GM21529 (cell line): ENCODE results near the gene NEDD9.
A peak's percentile ranks its signal among the peaks of the same experiment; 100 is the strongest.

Experiments used
- ATAC-seq: cut with Tn5 transposase; IDR thresholded peaks from one replicate; pipeline ENCODE4 v1.9.1; 2021; ENCODE audit not compliant: unreplicated experiment

Gene NEDD9

DNA sequence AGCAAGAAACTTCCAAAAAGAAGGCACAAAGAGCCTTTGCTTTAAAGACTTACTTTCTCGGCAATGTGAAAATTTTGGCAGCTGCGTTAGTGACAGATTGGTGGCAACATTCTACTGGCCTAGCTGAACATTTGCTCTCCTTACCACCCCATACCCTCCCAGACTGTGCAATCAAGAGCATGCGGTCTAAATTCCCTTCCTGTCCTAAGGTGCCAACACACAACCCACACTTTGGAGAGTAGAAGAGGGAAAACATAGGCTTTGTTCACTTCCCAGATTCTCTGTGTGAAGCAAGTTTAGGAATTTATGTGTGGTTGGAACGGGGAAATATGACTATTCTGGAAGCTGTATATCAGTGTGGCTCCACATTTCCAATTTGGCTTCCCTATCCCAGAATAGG is 29.8 kb upstream of the NEDD9 start:
- no peak for ATAC-seq

DNA sequence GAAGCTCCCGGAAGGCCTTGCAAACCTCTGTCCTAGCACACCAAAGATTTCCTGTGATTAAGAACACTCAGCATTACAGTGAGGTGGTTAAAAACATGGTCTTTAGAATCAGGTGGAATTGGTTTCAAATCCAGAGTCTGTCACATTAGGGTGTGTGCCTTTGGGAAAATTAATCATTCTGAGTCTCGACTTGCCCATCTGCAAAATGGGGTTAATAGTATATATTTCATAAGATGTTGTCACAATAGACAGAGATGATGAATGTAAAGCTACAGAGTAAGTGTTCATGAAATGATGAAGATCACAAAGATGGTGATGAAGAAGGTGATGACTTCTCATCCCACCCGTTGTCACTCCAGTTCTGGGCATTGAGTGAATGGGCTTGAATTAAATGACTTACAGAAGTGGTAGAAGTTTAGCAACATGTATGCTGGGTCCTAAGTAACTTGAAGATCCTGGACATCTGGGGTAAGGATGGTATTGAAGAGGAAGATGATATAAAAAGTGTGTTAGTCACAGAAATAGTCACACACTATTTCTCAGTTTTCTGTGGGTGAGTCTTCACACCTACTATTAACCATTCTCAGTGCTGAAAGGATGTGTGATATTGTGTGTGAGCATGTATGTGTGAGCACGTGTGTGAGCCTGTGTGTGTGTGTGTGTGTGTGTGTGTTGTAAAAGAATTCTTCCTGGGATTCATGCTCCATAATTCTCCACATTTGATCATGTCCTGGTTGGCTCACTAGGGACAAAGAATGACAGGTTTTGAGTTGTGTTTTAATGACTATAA is 28.0 kb upstream of the NEDD9 start:
- ATAC-seq = no peak

DNA sequence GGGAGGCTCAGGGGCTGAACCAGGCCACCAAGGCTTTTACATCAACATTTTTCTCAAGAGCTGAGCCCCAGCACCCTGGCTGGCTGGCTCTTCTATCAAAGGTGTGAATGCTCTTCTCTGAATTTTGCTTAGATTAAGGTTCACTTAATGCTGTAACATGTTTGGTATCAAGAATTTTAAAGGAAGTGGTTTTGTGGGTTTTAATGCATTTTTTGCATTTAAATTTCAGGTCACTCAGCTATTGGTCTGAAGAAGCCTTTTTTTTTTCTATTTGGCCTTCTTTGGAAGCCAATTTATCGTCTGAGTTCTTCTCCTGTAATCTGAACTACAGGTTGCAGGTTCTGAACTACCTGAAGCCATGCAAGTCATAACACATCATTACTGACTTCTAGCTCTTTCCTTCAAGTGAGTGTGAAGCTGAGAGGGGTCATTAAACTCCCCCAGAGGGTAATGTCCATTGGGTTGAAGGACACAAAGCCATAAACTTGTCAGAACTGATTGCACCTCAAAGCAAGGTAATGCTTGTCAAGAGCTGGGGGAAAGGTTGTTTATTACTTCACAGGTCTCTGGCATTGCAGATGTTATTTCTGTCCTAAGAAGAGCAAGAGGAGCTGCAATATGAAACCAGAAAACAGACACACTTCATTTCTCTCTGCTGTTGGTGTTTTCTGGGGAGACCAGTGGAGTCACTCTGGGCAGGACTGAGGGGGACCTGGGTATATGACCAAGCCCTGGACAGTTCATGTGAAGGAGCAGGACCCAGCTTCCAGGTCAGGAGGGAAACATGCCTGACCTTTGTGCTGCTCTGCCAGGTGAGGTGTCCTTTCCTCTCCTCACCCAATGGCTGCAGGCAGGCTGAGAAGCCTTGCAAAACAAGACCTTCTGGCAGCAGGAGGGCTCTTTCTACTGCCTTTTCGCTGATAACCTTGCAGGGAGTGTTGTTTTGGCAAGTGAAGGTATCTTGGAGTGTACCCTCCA is 26.1 kb upstream of the NEDD9 start:
- peak; percentile 77 for ATAC-seq

DNA sequence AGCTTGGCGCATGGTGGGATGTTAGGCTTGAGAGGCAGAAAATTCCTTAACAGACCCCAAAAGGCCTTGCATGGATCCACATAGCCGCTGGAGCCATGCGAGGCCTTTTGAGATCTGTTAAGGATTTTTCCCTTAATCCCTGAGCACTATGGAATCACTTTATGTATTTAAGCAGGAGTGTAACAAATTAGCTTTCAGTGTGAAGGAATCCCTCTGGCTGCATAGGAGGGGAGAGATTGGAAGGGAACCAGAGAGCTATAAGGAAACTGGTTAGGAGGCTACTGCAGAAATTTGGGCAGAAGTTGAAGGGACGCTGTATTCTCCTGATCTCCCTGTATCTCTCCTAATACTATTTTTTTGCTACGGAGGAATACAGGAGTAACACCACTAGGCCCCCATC is 23.1 kb upstream of the NEDD9 start:
- ATAC-seq = no peak

DNA sequence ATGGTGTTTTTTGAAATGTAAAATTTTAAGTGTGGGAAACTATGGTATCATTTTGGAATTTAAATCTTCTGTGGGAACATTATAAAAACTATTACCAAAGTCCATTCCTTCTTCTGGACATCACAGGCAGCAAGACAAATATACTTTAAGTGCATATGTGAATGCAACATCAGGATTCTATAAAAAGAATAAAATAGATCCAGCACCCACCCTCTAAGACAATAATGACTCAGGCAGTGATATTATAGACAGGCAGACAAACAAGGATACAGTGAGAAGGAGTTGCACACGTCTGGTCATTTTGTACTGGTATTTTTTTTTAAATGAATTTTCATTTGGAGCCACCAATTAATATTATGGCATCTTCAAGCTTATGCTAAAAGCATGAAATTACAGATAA is 21.1 kb upstream of the NEDD9 start:
- ATAC-seq = no peak

DNA sequence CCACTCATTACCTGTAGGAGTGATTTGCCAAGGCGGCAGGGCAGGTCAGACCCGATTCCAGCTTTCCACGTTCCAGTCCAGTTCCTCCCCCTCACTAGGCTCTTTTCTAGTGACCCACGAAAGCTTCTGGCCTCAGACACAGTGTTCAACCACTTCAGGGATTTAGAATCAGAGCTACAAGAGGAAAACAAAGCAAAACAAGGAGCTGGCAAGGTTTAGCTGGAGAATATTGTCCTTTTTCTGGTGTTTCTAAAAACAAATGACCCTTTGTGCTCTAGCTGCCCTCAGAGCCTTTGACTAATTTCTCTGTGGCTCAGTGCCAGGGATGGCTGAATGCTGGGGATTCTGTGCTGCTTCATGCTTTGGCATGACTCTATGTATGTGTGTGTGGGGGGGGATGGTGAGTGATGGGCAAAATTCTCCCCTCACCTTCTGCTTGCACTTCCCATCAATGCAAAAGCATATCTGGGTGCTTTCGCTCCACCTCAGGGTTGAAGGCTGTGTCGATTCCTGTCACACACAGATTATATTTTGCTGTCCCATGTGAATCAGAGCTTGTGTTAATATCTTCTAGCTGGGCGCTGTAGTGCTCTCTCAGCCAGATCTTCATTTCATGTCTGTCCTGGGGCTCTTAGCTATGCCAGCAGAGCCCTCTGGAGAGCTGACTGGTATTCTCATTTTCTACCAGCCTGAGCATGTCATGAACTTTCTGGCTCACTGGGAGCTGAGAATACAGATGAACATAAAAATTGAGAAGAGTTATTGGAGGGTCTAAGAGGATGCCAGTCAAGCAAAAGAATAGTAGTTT is 19.3 kb upstream of the NEDD9 start:
- no peak for ATAC-seq

DNA sequence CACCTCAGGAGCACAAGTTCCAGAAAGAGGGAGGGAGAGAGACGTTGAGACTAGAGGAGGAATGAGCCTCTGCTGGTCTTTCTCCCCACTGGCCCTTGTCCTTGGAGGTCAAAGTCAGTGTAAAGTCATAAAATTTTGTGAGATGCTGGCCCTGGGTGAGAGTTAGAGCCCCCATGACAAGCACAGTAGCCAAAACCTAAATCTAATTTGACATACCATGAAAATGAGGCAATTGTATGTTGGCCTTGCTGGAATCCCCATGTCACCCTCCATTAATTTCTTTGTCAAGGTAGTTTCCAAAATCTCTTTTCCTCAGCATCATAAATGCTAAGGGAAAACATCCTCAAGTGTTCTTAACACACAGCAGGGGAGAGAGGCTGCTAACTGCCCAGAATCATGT is 17.6 kb upstream of the NEDD9 start:
- no peak for ATAC-seq

DNA sequence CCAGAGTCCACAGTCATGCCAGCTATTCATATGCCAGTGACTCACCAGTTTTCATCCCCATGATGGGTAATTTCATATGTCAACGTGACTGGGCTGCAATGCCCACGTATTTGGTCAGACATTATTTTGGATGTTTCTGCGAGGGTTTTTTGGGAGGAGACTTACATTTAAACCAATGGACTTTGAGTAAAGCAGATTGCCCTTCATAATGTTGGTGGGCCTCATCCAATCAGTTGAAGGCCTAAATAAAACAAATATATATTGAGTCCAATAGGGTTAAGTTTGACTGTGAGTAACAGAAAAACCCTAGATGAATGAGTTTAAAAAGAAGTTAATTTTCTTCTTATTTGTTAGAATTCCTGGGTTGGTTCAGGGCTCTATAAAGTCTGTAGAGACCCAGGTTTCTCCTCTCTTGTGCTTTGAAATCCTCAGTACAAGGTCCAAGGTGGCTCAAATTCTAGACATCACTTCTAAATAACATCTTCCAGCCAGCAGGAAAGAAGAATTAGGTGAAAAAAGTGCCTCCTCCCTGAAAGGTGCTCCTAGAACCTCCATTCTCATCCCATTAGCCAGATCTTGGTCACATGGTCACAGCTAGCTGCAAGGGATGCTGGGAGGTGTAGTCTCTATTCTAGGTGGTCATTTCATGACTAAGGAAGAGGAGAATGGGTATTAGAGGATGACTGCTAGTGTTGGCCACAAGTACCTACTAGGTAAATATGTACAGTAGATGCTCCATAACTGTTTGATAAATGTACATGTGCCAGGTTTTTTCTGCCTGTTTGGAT is 16.7 kb upstream of the NEDD9 start:
- no peak for ATAC-seq

DNA sequence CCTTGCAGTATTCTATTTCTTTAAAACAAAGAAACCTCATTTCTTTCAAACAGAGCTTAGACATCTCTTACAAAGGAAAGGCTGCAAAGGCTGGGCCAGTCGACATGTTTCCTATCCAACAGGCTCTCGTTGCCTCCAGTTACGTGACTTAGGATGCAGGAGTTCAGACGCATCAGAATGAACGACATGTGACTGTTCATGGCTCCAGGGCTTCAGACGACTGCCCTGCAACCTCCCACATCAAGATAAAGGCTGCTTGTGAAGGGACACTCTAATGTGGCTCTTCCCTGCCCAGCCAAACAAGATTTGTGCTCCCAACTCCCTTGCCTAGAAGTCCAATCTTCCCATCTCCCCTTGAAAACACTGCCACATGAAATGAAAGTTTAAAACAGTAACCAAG is 14.3 kb upstream of the NEDD9 start:
- no peak for ATAC-seq

DNA sequence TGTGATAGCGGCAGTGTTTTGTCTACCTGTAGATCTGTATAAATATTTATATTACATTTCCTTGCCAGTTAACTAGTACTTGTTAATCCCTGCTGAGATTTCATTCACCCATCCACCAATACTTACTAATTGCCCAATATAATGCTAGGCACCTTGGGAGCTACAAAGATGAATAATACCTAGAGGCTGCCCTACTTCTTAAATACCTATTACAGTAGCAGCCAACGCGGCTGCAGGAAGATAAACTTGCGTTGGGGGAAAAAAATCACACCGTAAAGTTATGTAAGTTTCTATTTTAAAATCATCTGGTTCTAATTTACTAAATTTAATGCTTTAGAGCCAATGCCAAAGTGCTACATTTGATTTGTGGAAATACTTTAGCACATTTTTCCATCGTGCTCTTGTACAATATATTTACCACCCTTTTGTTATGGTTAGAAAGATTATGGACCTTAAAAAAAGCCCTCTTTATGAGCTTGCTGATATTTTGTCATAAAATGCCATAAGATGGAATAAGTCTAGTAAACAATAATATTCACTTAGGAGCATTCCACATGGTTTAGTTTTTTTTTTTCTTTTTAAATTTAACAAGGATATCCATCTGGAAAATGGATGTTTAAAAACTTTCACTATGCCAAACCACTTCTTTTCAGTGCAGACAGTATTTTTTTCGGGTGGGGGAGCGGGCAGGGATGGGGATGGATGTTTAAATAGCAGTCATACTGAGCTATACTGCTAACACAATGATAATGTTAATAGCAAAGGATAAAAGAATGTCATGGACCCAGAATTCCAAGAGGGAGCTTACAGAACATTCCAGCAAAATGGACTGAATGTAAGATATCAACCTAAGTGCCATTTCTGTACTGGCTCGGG is 13.2 kb upstream of the NEDD9 start:
- ATAC-seq = no peak

DNA sequence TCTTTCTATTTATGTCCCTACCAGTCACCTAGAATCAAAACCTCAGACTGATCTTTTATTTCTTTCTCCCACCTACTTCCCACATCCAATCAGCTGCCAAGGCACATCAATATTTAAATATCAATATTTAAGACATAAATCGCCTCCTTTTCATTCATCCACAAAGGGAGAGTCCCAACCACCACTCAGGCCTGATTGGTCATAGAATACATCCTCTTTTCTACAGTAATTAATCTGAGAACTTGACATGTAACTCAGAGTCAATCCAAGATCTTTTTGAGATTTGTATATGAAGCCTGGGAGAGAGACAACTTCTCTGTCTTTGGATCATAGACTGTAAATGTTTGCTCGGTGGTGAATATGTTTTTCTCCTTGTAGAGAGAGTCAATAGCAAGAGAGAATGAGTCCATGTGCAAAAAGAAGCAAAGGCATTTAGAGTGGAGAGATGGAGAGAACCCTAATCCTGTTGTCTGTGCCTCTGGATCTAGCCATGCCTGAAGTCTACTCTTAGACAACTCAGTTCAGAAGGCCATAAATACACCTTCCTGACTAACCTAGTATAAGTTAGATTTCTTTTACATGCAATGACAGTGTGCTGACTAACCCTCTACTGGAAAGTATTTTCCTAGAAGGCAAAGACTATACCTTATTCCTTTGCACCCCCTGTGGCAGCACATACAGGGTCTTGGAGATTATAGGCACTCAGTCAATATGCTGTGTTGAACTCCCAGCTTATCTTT is 12.1 kb upstream of the NEDD9 start:
- ATAC-seq = no peak

DNA sequence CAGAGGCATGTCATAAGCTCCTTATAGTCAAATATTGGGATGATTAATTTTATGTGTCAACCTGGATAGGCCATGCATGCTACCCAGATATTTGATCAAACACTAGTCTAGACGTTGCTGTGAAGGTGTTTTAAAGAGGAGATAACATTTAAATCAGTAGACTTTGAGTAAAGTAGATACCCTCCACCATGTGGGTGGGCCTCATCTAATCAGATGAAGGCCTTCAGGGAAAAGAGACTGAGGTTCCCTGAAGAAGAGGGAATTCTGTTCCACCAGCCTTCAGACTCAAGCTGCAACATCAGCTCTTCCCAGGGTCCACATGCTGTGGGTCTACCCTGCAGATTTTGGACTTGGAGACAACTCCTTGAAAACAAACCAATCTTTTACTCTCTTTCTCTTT is 11.4 kb upstream of the NEDD9 start:
- ATAC-seq = no peak

DNA sequence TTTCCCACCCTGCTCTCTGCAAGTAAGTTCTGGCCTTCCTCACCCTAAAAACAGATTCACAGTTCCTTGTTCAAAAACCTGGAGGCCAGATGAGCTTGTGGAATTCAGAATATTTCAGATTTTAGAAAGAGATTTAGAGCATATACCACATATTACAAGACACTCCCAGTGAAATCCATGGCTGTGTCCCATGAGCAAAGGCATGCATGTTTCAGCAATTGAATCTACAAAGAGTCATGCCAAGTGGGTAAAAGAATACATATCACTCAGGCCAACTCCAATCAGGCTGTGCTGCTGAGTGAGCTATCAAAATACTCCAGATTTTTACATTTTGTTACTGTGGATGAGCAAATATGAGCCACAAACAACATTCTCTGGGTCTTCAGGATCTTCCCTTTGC is 10.2 kb upstream of the NEDD9 start:
- no peak for ATAC-seq

DNA sequence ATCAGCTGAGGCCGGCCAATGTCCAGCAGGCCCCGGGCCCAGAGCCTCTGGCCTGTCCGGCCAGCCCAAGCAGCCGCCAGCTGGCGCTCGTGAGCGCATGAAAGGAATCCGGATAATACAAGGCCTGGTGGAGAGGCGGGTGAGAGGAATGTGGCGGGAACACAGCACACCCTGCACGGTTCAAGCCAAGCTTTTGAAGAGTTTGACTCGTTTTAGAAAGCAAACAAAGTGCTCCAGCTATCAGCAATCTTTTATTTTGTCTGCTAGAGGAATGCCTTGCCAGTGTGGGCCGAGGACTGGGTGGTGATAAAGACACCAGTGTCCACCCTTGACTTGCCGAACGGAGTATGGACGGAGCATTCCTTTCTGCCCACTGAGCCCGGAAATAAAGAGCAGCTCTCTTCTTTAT is 9.3 kb upstream of the NEDD9 start:
- no peak for ATAC-seq

DNA sequence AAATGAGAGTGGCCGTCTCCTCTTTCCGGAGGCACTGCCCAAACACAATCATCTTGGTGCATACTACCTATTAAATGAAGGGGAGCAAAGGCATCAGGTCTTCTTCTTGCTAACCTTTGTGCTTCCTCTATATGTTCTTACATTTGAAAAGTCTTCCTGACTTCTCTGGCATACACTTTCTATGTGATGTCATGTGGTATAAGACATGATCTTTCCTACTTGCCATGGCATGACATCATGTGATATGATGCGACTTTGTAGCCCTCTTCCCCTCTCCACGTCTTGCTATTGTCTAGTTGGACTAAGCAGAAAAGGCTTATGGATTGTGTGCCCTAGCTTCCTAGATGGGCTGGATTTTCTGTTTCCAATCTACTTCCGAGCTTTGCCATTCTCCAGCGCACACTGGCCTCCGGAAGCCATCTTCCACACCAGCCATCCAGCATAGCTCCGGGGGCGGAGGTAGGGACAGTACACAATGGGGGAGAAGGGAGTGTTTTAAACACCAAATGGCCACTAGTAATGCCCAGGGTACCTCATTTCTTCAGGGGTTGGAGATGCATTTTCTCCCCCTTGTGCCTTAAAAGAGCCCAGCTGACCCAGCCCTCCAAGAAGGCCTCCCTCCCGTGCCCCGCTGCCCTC is 8.8 kb upstream of the NEDD9 start:
- no peak for ATAC-seq

DNA sequence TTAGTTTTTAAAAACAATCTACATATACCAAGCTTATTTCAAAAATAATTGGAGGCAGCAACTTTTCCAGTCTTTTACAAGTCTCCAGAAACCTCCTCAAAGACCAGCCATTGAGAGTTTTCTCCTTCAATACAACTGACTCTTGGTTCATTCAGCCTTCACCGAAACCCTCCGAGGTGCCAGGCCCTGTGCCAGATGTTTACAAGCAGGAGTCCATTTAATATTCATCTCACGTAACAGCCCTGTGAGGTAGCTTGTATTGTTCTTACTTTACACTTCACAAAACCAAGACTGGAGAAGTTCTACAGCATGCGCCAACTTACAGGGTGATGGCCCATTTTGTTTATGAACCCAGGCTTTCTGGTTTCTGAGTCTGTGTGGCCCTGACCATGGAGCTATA is 5.5 kb upstream of the NEDD9 start:
- ATAC-seq = no peak

DNA sequence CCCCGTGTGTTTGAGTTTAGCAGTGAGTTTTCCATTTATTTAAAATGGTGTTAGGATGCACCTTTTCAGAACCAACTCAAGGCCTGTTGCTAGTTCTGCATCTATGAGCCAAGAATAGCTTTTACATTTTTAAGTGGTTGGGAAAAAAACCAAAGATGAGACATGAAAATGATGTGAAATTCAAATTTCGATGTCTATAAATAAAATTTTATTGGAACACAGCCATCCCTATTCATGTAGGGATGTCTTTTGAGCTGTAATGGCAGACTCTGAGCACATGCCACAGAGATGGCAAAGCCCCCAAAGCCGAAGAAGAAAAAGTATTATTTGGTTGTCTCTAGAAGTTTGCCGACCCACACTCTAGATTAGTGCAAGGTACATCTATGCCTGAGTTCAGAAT is 5.0 kb upstream of the NEDD9 start:
- ATAC-seq = no peak

DNA sequence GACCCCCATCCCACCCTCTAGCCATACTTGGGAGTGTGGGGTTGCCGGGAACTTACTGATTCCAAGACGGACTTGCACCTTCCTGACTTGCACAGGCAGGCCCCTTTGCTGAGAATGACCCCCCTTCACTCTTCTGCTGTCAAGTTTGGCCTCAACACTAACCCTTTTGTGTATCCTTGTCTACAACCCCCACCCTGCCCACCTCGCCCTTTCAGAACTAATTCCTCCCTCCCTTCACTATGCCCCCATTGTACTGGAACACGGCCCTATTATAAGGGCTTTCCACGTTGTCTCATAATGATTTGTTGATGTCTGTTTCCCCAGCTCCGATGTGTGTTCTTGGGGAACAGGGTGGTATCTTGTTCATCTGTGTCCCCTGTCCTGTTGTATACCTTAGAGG is 4.4 kb upstream of the NEDD9 start:
- no peak for ATAC-seq
